HepG2 (cell line): Measurements from ENCODE around the gene THADA. TPM values are rescaled to one million over a fixed set of nuclear protein-coding genes. Genes with fewer than 3 reads are reported as not detected.

Experiments
- ATAC-seq: fragments of 200-7000 bp; cut with Tn5 transposase; 3 replicates; pipeline ENCODE4 v1.9.1; 2020; ENCODE audit warnings: mild to moderate bottlenecking, moderate library complexity
- BruUV-seq: library from RNA; stranded (reverse); fragments of 400-500 nt; replicated peaks from 2 replicates; lab custom pipeline; 2021; lab: Mats Ljungman, UMichigan
- CTCF ChIA-PET: fragments of 300-600 bp; formaldehyde crosslinking; extraction: SDS; loops from one replicate; lab custom pipeline; 2021; ENCODE audit warnings: low total read pairs, inconsistent platforms, low intra/inter-chr PET ratio; lab: Yijun Ruan, JAX
- POLR2A ChIA-PET: fragments of 350-600 bp; sonication (Branson Sonifier 250); formaldehyde crosslinking; loops from one replicate; lab custom pipeline; 2020; ENCODE audit warnings: antibody characterized with exemption, inconsistent platforms; lab: Yijun Ruan, JAX
- DNase-seq: peaks from one replicate; pipeline ENCODE4 v3.0.0-alpha.2; 2015; ENCODE audit warnings: low spot score
- FAIRE-seq: peaks from 3 replicates; lab custom pipeline; 2011; peaks lifted over from hg19 to GRCh38; lab: Jason Lieb, UNC
- H2AFZ ChIP-seq: one replicate; pipeline ENCODE4 v1.6.1; 2011; ENCODE audit warnings: low read length, inconsistent platforms
- H3K27ac ChIP-seq: fragments of 300-600 bp; 3 replicates; pipeline ENCODE4 v1.8.0; 2011; ENCODE audit warnings: mixed run types, mild to moderate bottlenecking, mixed read lengths, low read length, inconsistent platforms; ENCODE audit not compliant: insufficient read depth; ENCODE audit errors: extremely low read length
- H3K27me3 ChIP-seq, 2 experiments: fragments of 200-600 bp in 1 of 2; 2 replicates in 1 of 2; 3 replicates in 1 of 2; pipeline versions ENCODE4 v1.6.0 to v1.8.0; 2011; ENCODE audit warnings: low read length in 2 of 2, mild to moderate bottlenecking in 2 of 2, moderate library complexity in 2 of 2, inconsistent platforms in 1 of 2; ENCODE audit not compliant: insufficient read depth in 2 of 2, control insufficient read depth in 1 of 2
- H3K36me3 ChIP-seq, 2 experiments: fragments of 200-600 bp in 1 of 2; replicated peaks in 1 of 2; 2 replicates in 1 of 2; 3 replicates in 1 of 2; pipeline versions ENCODE4 v1.5.1 to v1.8.0; 2011; ENCODE audit warnings: low read length in 2 of 2, inconsistent platforms in 1 of 2; ENCODE audit not compliant: insufficient read depth in 2 of 2, control insufficient read depth in 1 of 2
- H3K4me1 ChIP-seq: 2 replicates; pipeline ENCODE4 v1.5.1; 2012; ENCODE audit warnings: low read length, inconsistent platforms; ENCODE audit not compliant: insufficient read depth
- H3K4me2 ChIP-seq: 2 replicates; pipeline ENCODE4 v1.6.0; 2011; ENCODE audit warnings: low read depth, low read length, inconsistent platforms
- H3K4me3 ChIP-seq, 3 experiments: fragments of 200-600 bp in 1 of 3; sonication (generic), shearing (Covaris generic) in 1 of 3; replicated peaks in 1 of 3; 2 replicates each; pipeline ENCODE4 v1.5.1; 2011 to 2016; ENCODE audit warnings: low read length in 3 of 3, inconsistent platforms in 2 of 3, low read depth in 2 of 3, mild to moderate bottlenecking in 2 of 3, control low read depth in 1 of 3, mixed read lengths in 1 of 3; ENCODE audit not compliant: insufficient read depth in 1 of 3
- H3K79me2 ChIP-seq: one replicate; pipeline ENCODE4 v1.6.1; 2011; ENCODE audit warnings: low read length, inconsistent platforms; ENCODE audit not compliant: insufficient read depth
- H3K9ac ChIP-seq: 2 replicates; pipeline ENCODE4 v1.6.0; 2011; ENCODE audit warnings: mild to moderate bottlenecking, low read depth, low read length, inconsistent platforms; ENCODE audit not compliant: insufficient read depth
- H3K9me3 ChIP-seq: 2 replicates; pipeline ENCODE4 v1.5.1; 2012; ENCODE audit warnings: mild to moderate bottlenecking, low read length
- H4K20me1 ChIP-seq: 2 replicates; pipeline ENCODE4 v1.6.0; 2011; ENCODE audit warnings: inconsistent platforms, mild to moderate bottlenecking, low read length, moderate library complexity; ENCODE audit not compliant: insufficient read depth
- HDAC1 ChIP-seq: sonication (generic); formaldehyde crosslinking; IDR thresholded peaks from 2 replicates; pipeline ENCODE4 v1.5.1; 2020; ENCODE audit warnings: mild to moderate bottlenecking, missing genetic modification reagents
- HHEX ChIP-seq: IDR thresholded peaks from 2 replicates; pipeline ENCODE4 v1.6.1; 2016; ENCODE audit warnings: control low read depth
- IRX3 ChIP-seq: sonication (generic); formaldehyde crosslinking; IDR thresholded peaks from 2 replicates; pipeline ENCODE4 v1.8.1; 2023; ENCODE audit warnings: mild to moderate bottlenecking, low read depth, missing genetic modification reagents, borderline replicate concordance
- KAT2B ChIP-seq: fragments of 150-350 bp; IDR thresholded peaks from 2 replicates; pipeline ENCODE4 v1.6.1; 2014; ENCODE audit warnings: low read depth, low read length, borderline replicate concordance
- RBAK ChIP-seq: sonication (generic); formaldehyde crosslinking; IDR thresholded peaks from 2 replicates; pipeline ENCODE4 v1.5.1; 2020; ENCODE audit warnings: mild to moderate bottlenecking, missing genetic modification reagents
- TAF1 ChIP-seq: sonication (generic); formaldehyde crosslinking; IDR thresholded peaks from 2 replicates; pipeline ENCODE4 v1.4.0; 2020; ENCODE audit warnings: missing genetic modification reagents
- ZBTB3 ChIP-seq: sonication (generic); formaldehyde crosslinking; IDR thresholded peaks from 2 replicates; pipeline ENCODE4 v1.4.0; 2020; ENCODE audit warnings: low read depth, mild to moderate bottlenecking, moderate library complexity, missing genetic modification reagents, borderline replicate concordance
- ZNF225 ChIP-seq: sonication (generic); formaldehyde crosslinking; IDR thresholded peaks from 2 replicates; pipeline ENCODE4 v1.4.0; 2020; ENCODE audit warnings: mild to moderate bottlenecking, missing genetic modification reagents
- ZNF34 ChIP-seq: sonication (generic); formaldehyde crosslinking; IDR thresholded peaks from 2 replicates; pipeline ENCODE4 v1.4.0; 2020; ENCODE audit warnings: mild to moderate bottlenecking, missing genetic modification reagents, borderline replicate concordance
- ZNF510 ChIP-seq: sonication (generic); formaldehyde crosslinking; IDR thresholded peaks from 2 replicates; pipeline ENCODE4 v1.4.0; 2020; ENCODE audit warnings: low read depth, mild to moderate bottlenecking, missing genetic modification reagents
- ZNF615 ChIP-seq: sonication (generic); formaldehyde crosslinking; IDR thresholded peaks from 2 replicates; pipeline ENCODE4 v1.5.0; 2020; ENCODE audit warnings: mild to moderate bottlenecking, missing genetic modification reagents, borderline replicate concordance
- ZNF83 ChIP-seq: sonication (generic); formaldehyde crosslinking; IDR thresholded peaks from 2 replicates; pipeline ENCODE4 v1.4.0; 2020; ENCODE audit warnings: missing genetic modification reagents, mild to moderate bottlenecking, borderline replicate concordance
- WGBS: methylation state at CpG from one replicate; pipeline ENCODE4 v1.1.6; 2017; ENCODE audit warnings: low lambda C conversion rate; 5-methylcytosine and 5-hydroxymethylcytosine counted together
- in situ Hi-C: cut with HindIII; loops from 2 replicates; pipeline ENCODE4 v1.10.0; 2017; ENCODE audit warnings: low pct_unique_long_range_greater_than_20kb; ENCODE audit not compliant: extremely low pct_ligation_motif_present
- intact Hi-C: fragments of 100-400 bp; cut with micrococcal nuclease; formaldehyde crosslinking; loops from one replicate; pipeline ENCODE4 v1.10.0; 2022; ENCODE audit not compliant: unreplicated experiment
- polyA plus RNA-seq, 8 experiments: library from polyadenylated mRNA; depleted of rRNA in 3 of 8; stranded (reverse) in 7 of 8; unstranded in 1 of 8; fragments of >200 nt; fragmentation: Illumina TruSeq in 4 of 8; extraction: Trizol in 4 of 8; gene quantifications; 2 replicates each; pipeline versions ENCODE4 v1.2.1 to v1.2.3, GENCODE V29; 2011 to 2016; ENCODE audit warnings: low read depth in 4 of 8, missing spikeins in 1 of 8, mixed read lengths in 1 of 8; ENCODE audit not compliant: insufficient read depth in 1 of 8
- total RNA-seq, 5 experiments: library from RNA; depleted of rRNA; stranded (reverse); fragments of >200 nt; fragmentation: Illumina TruSeq; extraction: Trizol; gene quantifications; 2 replicates each; pipeline ENCODE4 v1.2.3, GENCODE V29; 2016; ENCODE audit warnings: low read depth in 1 of 5
- TF ChIP-seq, protein P1 (sequence below): sonication (generic); formaldehyde crosslinking; IDR thresholded peaks from 2 replicates; pipeline ENCODE4 v1.4.0; 2020; ENCODE audit warnings: missing genetic modification reagents
- TF ChIP-seq, protein P2 (sequence below): sonication (generic); formaldehyde crosslinking; IDR thresholded peaks from 2 replicates; pipeline ENCODE4 v1.4.0; 2020; ENCODE audit warnings: missing genetic modification reagents
- TF ChIP-seq, protein P3 (sequence below): sonication (generic); formaldehyde crosslinking; IDR thresholded peaks from 2 replicates; pipeline ENCODE4 v1.4.0; 2020; ENCODE audit warnings: missing genetic modification reagents

THADA gene
- total and polyA plus RNA-seq, 2 of the 13 experiments (the other 11 are each of a cell fraction or from before 2014, with no cell fraction given) = 12.7 to 21.7 TPM

DNA sequence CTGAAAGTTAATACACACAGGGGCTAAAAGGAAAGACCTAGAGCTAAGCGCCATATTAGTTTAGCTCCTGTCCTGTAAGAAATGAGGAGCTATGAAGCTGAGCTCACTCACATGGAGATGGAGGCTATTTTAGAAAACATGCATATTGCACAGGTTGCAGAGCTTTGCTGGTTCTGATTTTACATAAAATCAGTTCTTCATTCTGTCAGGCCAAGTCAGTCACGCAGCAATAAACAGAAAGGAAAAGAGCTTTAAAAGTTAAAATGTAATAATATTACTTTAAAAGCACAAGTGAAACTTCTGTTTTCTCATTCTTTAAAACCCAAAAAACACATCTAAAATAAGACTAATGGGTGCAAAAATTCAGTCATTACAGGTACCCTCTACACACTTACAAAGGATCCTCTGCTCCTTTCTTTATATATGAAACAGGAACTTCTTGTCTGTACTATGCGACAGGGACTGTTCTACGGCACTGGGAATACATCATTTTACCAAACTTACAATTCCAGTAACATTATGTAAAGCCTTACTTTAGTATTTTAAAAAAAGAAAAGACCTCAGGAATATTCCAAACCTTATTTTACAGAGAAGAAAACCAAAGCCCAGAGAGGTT, 113.8 kb downstream of the THADA start (continued):
- no peak for TF ChIP-seq HHEX (CRISPR knock-in tag)

DNA sequence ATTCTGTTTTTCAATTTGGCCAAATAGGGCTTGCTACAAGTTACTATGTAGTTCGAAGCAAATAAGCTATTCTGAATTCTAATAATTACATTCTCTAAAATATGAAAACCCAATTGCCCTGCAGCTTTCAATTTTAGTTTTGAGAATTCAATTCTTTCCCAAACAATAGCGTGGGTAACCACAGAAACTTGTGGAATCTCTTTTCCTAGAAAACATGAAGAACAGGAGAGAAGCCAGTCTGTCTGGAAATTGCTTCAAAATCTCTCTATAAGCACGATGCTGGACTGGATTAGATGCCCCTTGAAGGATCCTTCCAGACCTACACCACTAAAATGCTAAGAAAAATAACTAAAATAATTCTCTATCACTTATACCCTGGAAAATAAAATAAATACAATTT, 115.0 kb downstream of the THADA start:
- FAIRE-seq = no peak
- peaks cover 24% of the 10 kb centered on the region for H3K4me1 ChIP-seq
- H3K79me2 ChIP-seq = no peaks in the 10 kb centered on the region
- peaks cover 3 to 4% of the 10 kb centered on the region in 2 experiments; a peak in 2 of 5 replicates for H3K36me3 ChIP-seq
- ATAC-seq = no peak
- H3K4me3 ChIP-seq = no peak overlapping the region
- H3K27me3 ChIP-seq = no peaks in the 10 kb centered on the region
- no peak for DNase-seq
- in situ Hi-C loops (loop anchor here (5.0 to 10.0 kb wide), 5 partner anchors 249 to 626 kb away; no protein-coding TSS in a partner anchor), intact Hi-C loops (loop anchor here (5.0 to 10.0 kb wide), 3 partner anchors 459 to 626 kb away; no protein-coding TSS in a partner anchor)
- no peaks in the 10 kb centered on the region for H4K20me1 ChIP-seq
- H3K9me3 ChIP-seq = no peaks in the 10 kb centered on the region
- no TSS peak for BruUV-seq
- no peak overlapping the region for H3K4me2 ChIP-seq
- CTCF ChIA-PET = no interaction called here
- H3K27ac ChIP-seq = no peak overlapping the region
- POLR2A ChIA-PET = no interaction called here
- no peak overlapping the region for H2AFZ ChIP-seq
- 94% methylated on average over 3 of the region's 3 CpGs for WGBS
- no peak overlapping the region for H3K9ac ChIP-seq
- TF ChIP-seq RBAK (no peak), ZNF615 (CRISPR knock-in tag) (no peak), ZNF83 (no peak), IRX3 (no peak), KAT2B (no peak), ZNF510 (CRISPR knock-in tag) (no peak), ZBTB3 (CRISPR knock-in tag) (no peak), ZNF225 (CRISPR knock-in tag) (no peak), TAF1 (CRISPR knock-in tag) (no peak), ZNF34 (no peak), HDAC1 (CRISPR knock-in tag) (no peak)
- TF ChIP-seq, protein P1, sequence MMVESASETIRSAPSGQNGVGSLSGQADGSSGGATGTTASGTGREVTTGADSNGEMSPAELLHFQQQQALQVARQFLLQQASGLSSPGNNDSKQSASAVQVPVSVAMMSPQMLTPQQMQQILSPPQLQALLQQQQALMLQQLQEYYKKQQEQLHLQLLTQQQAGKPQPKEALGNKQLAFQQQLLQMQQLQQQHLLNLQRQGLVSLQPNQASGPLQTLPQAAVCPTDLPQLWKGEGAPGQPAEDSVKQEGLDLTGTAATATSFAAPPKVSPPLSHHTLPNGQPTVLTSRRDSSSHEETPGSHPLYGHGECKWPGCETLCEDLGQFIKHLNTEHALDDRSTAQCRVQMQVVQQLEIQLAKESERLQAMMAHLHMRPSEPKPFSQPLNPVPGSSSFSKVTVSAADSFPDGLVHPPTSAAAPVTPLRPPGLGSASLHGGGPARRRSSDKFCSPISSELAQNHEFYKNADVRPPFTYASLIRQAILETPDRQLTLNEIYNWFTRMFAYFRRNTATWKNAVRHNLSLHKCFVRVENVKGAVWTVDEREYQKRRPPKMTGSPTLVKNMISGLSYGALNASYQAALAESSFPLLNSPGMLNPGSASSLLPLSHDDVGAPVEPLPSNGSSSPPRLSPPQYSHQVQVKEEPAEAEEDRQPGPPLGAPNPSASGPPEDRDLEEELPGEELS (CRISPR knock-in tag) = no peak
- TF ChIP-seq, protein P2, sequence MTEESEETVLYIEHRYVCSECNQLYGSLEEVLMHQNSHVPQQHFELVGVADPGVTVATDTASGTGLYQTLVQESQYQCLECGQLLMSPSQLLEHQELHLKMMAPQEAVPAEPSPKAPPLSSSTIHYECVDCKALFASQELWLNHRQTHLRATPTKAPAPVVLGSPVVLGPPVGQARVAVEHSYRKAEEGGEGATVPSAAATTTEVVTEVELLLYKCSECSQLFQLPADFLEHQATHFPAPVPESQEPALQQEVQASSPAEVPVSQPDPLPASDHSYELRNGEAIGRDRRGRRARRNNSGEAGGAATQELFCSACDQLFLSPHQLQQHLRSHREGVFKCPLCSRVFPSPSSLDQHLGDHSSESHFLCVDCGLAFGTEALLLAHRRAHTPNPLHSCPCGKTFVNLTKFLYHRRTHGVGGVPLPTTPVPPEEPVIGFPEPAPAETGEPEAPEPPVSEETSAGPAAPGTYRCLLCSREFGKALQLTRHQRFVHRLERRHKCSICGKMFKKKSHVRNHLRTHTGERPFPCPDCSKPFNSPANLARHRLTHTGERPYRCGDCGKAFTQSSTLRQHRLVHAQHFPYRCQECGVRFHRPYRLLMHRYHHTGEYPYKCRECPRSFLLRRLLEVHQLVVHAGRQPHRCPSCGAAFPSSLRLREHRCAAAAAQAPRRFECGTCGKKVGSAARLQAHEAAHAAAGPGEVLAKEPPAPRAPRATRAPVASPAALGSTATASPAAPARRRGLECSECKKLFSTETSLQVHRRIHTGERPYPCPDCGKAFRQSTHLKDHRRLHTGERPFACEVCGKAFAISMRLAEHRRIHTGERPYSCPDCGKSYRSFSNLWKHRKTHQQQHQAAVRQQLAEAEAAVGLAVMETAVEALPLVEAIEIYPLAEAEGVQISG (CRISPR knock-in tag) = no peak
- TF ChIP-seq, protein P3, sequence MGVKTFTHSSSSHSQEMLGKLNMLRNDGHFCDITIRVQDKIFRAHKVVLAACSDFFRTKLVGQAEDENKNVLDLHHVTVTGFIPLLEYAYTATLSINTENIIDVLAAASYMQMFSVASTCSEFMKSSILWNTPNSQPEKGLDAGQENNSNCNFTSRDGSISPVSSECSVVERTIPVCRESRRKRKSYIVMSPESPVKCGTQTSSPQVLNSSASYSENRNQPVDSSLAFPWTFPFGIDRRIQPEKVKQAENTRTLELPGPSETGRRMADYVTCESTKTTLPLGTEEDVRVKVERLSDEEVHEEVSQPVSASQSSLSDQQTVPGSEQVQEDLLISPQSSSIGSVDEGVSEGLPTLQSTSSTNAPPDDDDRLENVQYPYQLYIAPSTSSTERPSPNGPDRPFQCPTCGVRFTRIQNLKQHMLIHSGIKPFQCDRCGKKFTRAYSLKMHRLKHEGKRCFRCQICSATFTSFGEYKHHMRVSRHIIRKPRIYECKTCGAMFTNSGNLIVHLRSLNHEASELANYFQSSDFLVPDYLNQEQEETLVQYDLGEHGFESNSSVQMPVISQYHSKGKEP = no peak
